ENCODE data around the gene IL17RB.

The IL17RB gene

DNA sequence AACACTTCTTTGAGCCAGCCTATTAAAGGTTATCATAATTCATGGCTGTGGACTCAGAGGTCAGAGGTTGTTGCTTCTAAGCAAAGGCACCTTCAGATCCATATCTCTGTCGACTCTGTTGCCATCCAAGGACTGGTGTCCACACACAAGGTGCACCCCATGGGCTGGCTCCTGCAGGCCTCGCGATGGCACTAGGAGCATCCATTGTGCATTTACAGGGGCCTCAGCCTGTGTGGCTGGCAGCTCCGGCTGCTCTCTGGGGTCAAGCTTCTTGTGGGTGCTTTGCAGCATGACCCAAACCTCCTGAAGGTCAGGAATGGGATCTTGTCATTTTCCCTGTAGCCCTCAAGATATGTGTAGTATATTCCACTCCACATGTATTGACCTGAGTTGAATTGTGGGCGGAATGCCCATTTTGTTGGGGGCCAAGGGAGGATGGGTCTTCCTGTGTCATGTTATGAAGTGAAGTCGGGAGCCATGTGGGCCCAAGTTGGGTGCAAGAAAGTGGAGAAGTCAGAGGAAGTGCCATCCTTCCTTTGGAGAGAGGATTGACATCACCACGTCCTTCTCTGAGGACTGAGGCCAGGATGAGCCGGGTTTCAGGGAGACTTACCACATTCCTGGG lies 44.0 kb upstream of the IL17RB start:
- peak in 1 of 2 donors; percentile 39 for DNase-seq
- Histone ChIP-seq H3K27ac (no peak overlapping the region), H3K27me3 (no peaks in the 10 kb centered on the region), H3K4me1 (peaks cover 0 to 20% (median 14%) of the 10 kb centered on the region in 4 donors), H3K4me3 (no peak overlapping the region), H3K9me3 (no peaks in the 10 kb centered on the region), H3K36me3 (no peaks in the 10 kb centered on the region)
- intact Hi-C loops (cut with DNase I; ENCODE audit: low total_unique reads), result no loop called here
- TF ChIP-seq, protein P1, sequence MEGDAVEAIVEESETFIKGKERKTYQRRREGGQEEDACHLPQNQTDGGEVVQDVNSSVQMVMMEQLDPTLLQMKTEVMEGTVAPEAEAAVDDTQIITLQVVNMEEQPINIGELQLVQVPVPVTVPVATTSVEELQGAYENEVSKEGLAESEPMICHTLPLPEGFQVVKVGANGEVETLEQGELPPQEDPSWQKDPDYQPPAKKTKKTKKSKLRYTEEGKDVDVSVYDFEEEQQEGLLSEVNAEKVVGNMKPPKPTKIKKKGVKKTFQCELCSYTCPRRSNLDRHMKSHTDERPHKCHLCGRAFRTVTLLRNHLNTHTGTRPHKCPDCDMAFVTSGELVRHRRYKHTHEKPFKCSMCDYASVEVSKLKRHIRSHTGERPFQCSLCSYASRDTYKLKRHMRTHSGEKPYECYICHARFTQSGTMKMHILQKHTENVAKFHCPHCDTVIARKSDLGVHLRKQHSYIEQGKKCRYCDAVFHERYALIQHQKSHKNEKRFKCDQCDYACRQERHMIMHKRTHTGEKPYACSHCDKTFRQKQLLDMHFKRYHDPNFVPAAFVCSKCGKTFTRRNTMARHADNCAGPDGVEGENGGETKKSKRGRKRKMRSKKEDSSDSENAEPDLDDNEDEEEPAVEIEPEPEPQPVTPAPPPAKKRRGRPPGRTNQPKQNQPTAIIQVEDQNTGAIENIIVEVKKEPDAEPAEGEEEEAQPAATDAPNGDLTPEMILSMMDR (IDR thresholded peaks at IDR 0.05), result no peak

DNA sequence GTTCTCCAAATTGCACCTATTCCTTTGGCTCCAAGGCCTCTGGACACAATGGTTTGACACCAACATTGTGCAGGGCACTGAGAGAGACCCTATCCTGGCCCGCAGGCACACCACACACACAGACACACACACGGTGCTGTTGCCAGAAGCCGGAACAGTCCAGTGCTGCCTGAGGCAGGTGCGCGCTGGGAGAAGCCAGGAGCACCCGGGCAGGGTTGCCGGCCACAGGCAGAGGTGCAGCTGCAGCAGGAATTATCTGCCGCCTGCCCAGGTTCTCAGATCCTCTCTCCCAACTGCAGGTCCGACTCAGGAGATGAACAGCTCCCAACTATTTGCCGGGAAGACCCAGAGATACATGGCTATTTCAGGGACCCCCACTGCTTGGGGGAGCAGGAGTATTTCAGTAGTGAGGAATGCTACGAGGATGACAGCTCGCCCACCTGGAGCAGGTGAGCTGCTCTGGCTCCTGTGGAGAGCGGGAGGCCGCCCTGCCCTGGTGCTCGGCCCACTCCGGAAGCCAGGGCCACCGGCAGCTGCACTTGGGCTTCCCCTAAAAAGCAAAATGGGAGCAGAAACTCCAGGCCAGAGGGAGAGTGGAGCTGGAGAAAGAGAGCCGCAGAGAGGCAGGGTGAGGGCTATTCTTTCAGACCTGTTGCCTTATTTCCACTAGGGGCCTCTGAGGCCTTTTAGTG lies 43.1 kb upstream of the IL17RB start:
- no peaks in the 10 kb centered on the region for H3K36me3 ChIP-seq
- H3K4me3 ChIP-seq, result no peak overlapping the region
- intact Hi-C loops (cut with DNase I; ENCODE audit: low total_unique reads), result no loop called here
- no peaks in the 10 kb centered on the region for H3K27me3 ChIP-seq
- no peak overlapping the region for H3K27ac ChIP-seq
- no peaks in the 10 kb centered on the region for H3K9me3 ChIP-seq
- TF ChIP-seq, protein P1 (IDR thresholded peaks at IDR 0.05), result no peak
- DNase-seq, result peak in 1 of 2 donors; percentile 4
- H3K4me1 ChIP-seq, result peaks cover 0 to 20% (median 14%) of the 10 kb centered on the region in 4 donors

DNA sequence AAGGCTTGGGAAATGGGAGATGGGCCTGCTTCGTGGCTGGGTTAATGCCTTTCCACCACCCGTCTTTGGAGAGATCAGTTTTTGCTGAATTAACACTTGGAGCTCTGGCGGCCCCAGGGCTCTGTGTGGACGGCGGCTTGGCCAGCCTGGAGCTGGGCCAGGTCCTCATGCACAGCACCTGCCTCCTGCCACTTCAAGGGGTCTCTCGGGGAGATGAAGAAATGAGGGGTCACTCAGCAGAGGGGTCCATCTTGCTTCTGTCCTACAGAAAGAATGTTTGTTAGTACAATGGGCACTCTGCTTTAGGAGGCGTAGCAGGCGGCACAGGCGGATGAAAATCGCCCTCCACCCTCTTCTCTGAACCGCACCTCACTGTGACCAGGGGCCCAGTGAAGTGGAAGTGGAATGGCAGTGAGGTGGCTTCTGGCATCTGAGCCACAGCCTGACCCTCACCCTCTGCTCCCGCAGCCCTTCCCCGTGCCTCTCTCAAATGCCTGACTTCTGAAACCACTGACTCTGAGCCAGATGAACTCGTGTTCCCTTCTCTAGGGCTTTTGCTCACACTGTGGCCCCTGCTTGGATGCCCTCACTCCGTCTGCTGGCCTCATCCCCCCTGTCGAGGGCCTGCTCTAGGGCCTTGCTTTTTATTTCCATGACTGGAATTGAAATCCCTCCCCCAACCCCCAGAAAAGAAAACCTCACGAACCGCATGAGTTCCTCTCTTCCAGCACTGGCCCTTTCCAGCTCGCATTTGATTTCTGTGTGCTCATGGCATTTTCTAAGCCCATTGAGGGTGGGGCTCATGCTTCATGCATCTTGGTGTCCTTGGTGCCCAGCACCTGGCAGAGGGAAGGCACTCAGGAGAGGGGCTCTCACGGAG lies 42.3 kb upstream of the IL17RB start:
- H3K9me3 ChIP-seq, result no peaks in the 10 kb centered on the region
- H3K4me1 ChIP-seq, result peaks cover 0 to 20% (median 14%) of the 10 kb centered on the region in 4 donors
- TF ChIP-seq, protein P1 (IDR thresholded peaks at IDR 0.05), result no peak
- no peak overlapping the region for H3K27ac ChIP-seq
- peak; percentile 2 to 49 for DNase-seq
- intact Hi-C loops (cut with DNase I; ENCODE audit: low total_unique reads), result no loop called here
- no peak overlapping the region for H3K4me3 ChIP-seq
- H3K36me3 ChIP-seq, result no peaks in the 10 kb centered on the region
- no peaks in the 10 kb centered on the region for H3K27me3 ChIP-seq

DNA sequence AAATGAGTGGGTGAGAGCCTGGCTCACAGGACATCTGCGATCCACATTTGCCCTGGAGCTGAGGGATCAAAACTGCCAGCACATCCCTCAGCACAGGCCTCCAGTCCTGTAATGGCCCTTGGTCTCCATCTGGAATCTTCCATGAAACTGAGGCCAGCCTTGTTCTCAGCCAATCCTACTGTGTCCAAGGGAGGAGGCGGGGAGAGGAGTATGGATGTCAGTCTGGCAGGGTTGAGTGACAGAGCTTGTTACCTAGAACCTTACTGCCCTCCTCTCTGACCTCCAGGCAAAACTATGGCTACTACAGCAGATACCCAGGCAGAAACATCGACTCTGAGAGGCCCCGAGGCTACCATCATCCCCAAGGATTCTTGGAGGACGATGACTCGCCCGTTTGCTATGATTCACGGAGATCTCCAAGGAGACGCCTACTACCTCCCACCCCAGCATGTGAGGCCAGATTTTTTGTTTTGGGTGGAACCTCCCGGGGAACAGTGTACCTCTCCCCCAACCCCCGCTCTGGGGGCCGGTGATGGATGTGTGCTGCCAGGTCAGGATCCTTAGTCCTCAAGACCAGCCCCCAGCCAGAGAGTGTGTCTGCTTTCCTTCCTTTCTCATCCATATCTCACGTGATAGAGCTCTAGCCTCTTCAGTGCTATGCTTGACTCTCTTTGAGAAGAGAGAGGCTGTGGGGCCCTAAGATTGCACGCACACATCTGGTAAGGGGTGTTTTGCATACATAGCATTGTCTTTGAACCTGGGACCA lies 41.5 kb upstream of the IL17RB start:
- Histone ChIP-seq H3K4me3 (no peak overlapping the region), H3K4me1 (peaks cover 0 to 20% (median 14%) of the 10 kb centered on the region in 4 donors), H3K9me3 (no peaks in the 10 kb centered on the region), H3K36me3 (no peaks in the 10 kb centered on the region), H3K27ac (no peak overlapping the region), H3K27me3 (no peaks in the 10 kb centered on the region)
- TF ChIP-seq, protein P1 (IDR thresholded peaks at IDR 0.05), result no peak
- peak in 1 of 2 donors; percentile 49 for DNase-seq
- intact Hi-C loops (cut with DNase I; ENCODE audit: low total_unique reads), result no loop called here

Measured in tibial artery (tissue), 4 donors.